ENCODE results near the gene ARID1B.

ARID1B gene

GRCh38 chr6:156852858-156853216 is 75.7 kb downstream of the ARID1B start:
- no peak for DNase-seq (ENCODE audit: low read depth)

GRCh38 chr6:156853733-156854132 is 76.6 kb downstream of the ARID1B start:
- no peak for DNase-seq (ENCODE audit: low read depth)

GRCh38 chr6:156854466-156855161 is 77.4 kb downstream of the ARID1B start:
- no peak for DNase-seq (ENCODE audit: low read depth)

- no peak for DNase-seq (ENCODE audit: low read depth)
These were observed 80.4 kb downstream of the ARID1B start for GRCh38 chr6:156857573-156857972.

- DNase-seq (ENCODE audit: low read depth), result no peak
These were observed 82.5 kb downstream of the ARID1B start for GRCh38 chr6:156859686-156860085.

GRCh38 chr6:156862711-156863110 is 85.5 kb downstream of the ARID1B start:
- DNase-seq (ENCODE audit: low read depth), result no peak

GRCh38 chr6:156863504-156863903 is 86.3 kb downstream of the ARID1B start:
- no peak for DNase-seq (ENCODE audit: low read depth)

GRCh38 chr6:156864557-156864956 is 87.4 kb downstream of the ARID1B start:
- no peak for DNase-seq (ENCODE audit: low read depth)

GRCh38 chr6:156865019-156865629 is 87.9 kb downstream of the ARID1B start:
- DNase-seq (ENCODE audit: low read depth), result no peak

GRCh38 chr6:156866220-156867015 is 89.2 kb downstream of the ARID1B start:
- peak; percentile 33 for DNase-seq (ENCODE audit: low read depth)

- DNase-seq (ENCODE audit: low read depth), result no peak
These were observed 89.9 kb downstream of the ARID1B start for GRCh38 chr6:156867121-156867520.

- DNase-seq (ENCODE audit: low read depth), result no peak
These were observed 91.2 kb downstream of the ARID1B start for GRCh38 chr6:156868385-156868784.

GRCh38 chr6:156869980-156870398 is 92.8 kb downstream of the ARID1B start:
- DNase-seq (ENCODE audit: low read depth), result no peak

GRCh38 chr6:156870924-156871539 is 93.9 kb downstream of the ARID1B start:
- DNase-seq (ENCODE audit: low read depth), result no peak

- DNase-seq (ENCODE audit: low read depth), result no peak
These were observed 95.7 kb downstream of the ARID1B start for GRCh38 chr6:156872903-156873302.

GRCh38 chr6:156873654-156874380 is 96.6 kb downstream of the ARID1B start:
- DNase-seq (ENCODE audit: low read depth), result no peak

GRCh38 chr6:156875062-156875461 is 97.9 kb downstream of the ARID1B start:
- no peak for DNase-seq (ENCODE audit: low read depth)

- DNase-seq (ENCODE audit: low read depth), result no peak
These were observed 99.1 kb downstream of the ARID1B start for GRCh38 chr6:156876302-156876701.

GRCh38 chr6:156877126-156877863 is 100.1 kb downstream of the ARID1B start:
- DNase-seq (ENCODE audit: low read depth), result no peak

- no peak for DNase-seq (ENCODE audit: low read depth)
These were observed 101.5 kb downstream of the ARID1B start for GRCh38 chr6:156878681-156879080.

- DNase-seq (ENCODE audit: low read depth), result no peak
These were observed 102.0 kb downstream of the ARID1B start for GRCh38 chr6:156879186-156879585.
